ENCODE results near the gene WDR45B. TPM values are rescaled to one million over a fixed set of nuclear protein-coding genes. Genes with fewer than 3 reads are reported as not detected.

Gene WDR45B
- total RNA-seq, 4 donors from 2014 or later: 68.1 to 111 (median 83.2) TPM

DNA sequence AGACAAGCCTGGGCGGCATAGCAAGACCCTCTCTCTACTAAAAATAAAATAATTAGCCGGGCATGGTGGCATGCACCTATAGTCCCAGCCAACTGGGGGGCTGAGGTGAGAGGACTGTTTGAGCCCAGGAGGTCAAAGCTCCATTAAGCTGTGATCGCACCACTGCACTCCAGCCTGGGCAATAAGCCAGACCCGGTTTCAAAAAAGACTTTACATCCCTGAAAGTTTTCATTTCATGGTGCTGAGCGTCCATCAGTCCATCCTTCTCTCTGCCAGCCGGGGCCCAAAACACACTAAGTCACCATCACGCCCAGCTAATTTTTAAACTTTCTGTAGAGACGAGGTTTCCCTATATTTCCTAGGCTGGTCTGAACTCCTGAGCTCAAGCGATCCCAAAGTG lies 39.6 kb upstream of the WDR45B start:
- TF ChIP-seq POLR2A (IDR thresholded peaks at IDR 0.05): no peak
- TF ChIP-seq, protein P1, sequence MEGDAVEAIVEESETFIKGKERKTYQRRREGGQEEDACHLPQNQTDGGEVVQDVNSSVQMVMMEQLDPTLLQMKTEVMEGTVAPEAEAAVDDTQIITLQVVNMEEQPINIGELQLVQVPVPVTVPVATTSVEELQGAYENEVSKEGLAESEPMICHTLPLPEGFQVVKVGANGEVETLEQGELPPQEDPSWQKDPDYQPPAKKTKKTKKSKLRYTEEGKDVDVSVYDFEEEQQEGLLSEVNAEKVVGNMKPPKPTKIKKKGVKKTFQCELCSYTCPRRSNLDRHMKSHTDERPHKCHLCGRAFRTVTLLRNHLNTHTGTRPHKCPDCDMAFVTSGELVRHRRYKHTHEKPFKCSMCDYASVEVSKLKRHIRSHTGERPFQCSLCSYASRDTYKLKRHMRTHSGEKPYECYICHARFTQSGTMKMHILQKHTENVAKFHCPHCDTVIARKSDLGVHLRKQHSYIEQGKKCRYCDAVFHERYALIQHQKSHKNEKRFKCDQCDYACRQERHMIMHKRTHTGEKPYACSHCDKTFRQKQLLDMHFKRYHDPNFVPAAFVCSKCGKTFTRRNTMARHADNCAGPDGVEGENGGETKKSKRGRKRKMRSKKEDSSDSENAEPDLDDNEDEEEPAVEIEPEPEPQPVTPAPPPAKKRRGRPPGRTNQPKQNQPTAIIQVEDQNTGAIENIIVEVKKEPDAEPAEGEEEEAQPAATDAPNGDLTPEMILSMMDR (IDR thresholded peaks at IDR 0.05): no peak
- intact Hi-C loops (cut with DNase I; ENCODE audit: low total_unique reads): no loop called here
- DNase-seq (ENCODE audit: low spot score in 2 of 2): no peak
- 84 to 96% methylated on average over 9 of the region's 9 CpGs for WGBS, 2 donors
- no peak overlapping the region for H3K4me3 ChIP-seq (ENCODE audit: low read depth, poor library complexity, severe bottlenecking)

DNA sequence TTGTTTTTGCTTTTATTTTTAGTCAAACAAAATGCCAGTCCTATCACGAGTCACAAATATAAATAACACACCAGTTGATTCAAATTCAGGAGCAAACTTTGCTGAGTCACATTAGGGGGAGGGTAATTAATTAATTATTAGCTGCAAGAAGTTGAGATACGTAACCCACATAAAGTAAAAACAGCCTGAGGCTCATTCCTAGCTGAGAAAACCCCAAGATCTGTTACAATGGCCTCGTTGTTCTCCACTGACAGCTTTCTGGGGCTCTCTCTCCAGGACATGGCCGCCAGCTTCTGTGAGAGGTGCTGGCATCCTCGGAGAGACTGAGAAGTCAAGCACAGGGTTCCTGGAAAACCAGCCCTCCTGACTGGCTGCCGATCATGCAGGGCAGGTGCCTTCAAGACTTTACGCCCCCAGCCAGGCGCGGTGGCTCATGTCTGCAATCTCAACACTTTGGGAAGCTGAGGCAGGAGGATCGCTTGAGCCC lies 39.2 kb upstream of the WDR45B start:
- intact Hi-C loops (cut with DNase I; ENCODE audit: low total_unique reads): no loop called here
- no peak overlapping the region for H3K4me3 ChIP-seq (ENCODE audit: low read depth, poor library complexity, severe bottlenecking)
- TF ChIP-seq, protein P1 (IDR thresholded peaks at IDR 0.05): no peak
- no peak for TF ChIP-seq POLR2A (IDR thresholded peaks at IDR 0.05)
- DNase-seq (ENCODE audit: low spot score in 2 of 2): no peak
- WGBS, 2 donors: 61 to 68% methylated on average over 10 of the region's 10 CpGs

DNA sequence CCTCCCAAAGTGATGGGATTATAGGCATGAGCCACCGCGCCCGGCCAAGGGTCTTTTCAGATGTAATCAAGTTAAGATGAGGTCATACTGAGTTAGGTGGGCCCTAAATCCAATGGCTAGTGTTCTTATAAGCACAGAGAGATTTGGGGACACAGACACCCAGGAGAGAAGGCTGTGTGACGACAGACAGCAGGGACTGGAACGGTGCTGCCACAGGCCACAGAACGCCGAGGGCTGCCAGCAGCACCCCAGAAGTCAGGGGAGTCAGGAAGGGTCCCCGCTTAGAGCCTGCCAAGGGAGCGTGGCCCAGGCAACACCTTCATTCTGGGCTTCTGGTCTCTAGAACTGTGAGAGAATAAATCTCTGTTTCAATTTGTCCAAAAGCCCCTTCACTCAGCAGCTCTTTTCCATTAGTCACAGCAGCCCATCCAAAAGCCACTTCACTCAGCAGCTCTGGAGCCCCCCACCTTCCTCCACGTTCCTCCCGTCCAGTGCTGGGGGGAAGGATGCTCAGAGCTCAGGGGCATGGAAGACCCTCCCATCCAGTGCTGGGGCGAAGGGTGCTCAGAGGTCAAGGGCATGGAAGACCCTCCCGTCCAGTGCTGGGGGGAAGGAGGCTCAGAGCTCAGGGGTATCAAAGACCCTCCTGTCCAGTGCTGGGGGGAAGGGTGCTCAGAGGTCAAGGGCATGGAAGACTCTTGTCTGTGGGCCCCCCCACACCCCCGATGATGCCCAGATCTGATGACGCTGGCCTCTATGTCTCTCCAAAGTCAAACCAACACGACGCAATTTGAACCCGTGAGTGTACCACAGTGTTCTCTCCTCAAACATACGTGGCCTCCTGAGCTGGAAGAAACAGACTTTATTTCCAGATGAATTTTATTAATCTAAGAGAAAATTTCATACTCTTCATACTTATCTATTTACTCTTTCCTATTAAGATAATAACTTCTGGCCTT lies 38.4 kb upstream of the WDR45B start:
- TF ChIP-seq, protein P1 (IDR thresholded peaks at IDR 0.05): no peak
- TF ChIP-seq POLR2A (IDR thresholded peaks at IDR 0.05): no peak
- intact Hi-C loops (cut with DNase I; ENCODE audit: low total_unique reads): no loop called here
- WGBS, 2 donors: 86 to 90% methylated on average over 19 of the region's 19 CpGs
- DNase-seq (ENCODE audit: low spot score in 2 of 2): no peak
- H3K4me3 ChIP-seq (ENCODE audit: low read depth, poor library complexity, severe bottlenecking): no peak overlapping the region

DNA sequence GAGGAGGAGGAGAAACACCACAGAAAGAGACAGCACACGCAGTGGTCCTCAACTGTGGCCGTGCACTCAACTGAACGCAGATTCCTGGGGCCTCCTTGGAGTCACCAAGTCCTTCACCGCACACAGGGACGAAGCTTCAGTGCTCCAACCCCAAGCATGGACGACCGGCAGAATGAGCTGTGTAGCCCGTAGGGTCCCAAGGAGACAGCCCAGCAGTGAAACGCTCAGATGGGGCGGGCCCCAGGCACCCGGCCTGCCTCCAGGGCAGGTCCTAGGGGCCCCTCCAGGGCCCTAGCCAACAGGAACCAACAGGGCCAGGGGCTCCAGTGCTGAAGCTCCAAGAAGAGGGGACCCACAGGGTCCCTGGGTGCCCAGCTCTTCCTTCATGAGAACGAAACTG lies 37.0 kb upstream of the WDR45B start:
- intact Hi-C loops (cut with DNase I; ENCODE audit: low total_unique reads): no loop called here

DNA sequence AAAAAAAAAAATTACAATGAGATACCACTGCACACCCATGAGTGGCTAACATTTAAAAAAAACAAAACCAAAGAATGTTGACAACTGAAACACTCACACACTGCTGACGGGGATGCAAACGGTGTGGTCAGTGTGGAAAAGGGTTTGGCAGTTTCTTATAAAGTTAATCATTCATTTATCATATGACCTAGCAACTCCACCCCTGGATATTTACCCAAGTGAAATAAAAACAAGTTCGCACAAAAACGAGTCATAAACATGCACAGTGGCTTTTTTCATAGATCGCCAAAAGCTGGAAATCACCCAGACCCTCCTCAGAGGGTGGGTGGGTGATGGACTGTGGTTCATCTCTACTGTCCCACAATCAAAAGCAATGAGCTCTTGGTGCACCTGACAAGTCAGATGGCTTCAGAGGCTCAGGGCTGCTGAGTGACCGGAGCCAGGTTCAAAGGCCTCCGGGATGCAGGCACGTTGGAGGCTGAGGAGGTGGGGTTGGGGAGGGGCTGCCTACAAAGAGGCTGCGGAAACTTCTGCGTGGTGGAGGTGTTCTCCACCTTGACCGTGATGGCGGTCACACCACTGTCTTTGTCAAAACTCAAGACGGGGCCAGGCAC lies 36.1 kb upstream of the WDR45B start:
- no peak for DNase-seq (ENCODE audit: low spot score in 2 of 2)
- intact Hi-C loops (cut with DNase I; ENCODE audit: low total_unique reads): no loop called here
- WGBS, 2 donors: 72 to 77% methylated on average over 13 of the region's 13 CpGs
- no peak overlapping the region for H3K4me3 ChIP-seq (ENCODE audit: low read depth, poor library complexity, severe bottlenecking)
- TF ChIP-seq, protein P1 (IDR thresholded peaks at IDR 0.05): no peak
- no peak for TF ChIP-seq POLR2A (IDR thresholded peaks at IDR 0.05)

More for the DNA sequence above, 37.0 kb upstream of the WDR45B start:
- no peak for TF ChIP-seq POLR2A (IDR thresholded peaks at IDR 0.05)
- TF ChIP-seq, protein P1 (IDR thresholded peaks at IDR 0.05): no peak
- no peak for DNase-seq (ENCODE audit: low spot score in 2 of 2)
- 89 to 94% methylated on average over 12 of the region's 12 CpGs for WGBS, 2 donors
- H3K4me3 ChIP-seq (ENCODE audit: low read depth, poor library complexity, severe bottlenecking): no peak overlapping the region
